ENCODE measurements around the gene FDX1. TPM values are rescaled to one million over a fixed set of nuclear protein-coding genes. Genes with fewer than 3 reads are reported as not detected.

The FDX1 gene
- total RNA-seq, 2 experiments from 2014 or later, result 11.2 to 19.0 TPM

DNA sequence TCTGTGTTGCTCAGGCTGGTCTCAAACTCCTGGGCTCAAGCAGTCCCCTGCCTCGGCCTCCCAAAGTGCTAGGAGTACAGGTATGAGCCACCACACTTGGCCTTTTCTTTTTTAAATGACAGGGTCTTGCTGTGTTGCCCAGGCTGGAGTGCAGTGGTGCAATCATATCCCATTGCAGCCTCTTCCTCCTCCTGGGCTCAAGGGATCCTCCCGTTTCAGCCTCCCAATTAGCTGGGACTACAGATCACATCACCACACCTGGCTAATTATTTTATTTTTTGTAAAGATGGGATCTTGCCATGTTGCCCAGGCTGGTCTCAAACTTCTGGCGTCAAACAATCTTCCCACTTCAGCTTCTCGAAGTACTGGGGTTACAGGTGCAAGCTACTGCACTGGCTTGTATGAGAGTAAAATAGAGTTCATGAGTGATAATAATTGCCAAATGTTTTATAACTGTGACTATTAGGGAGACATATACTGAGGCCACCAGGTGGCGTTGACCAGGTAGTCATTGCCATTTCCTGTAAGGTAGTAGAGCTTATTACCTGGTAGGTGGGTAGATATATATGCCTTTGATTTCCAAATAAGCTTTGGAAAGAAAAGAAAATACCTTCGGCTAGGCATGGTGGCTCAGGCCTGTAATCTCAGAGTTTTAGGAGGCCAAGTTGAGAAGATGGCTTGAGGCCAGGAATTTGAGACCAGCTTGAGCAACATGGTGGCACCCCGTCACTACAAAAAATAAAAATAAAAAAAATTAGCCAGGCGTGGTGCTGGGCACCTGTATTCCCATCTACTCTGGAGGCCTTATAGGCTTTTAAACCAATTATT is 5.4 kb downstream of the FDX1 start:
- H3K4me1 Mint-ChIP-seq, result peaks cover 56% of the 10 kb centered on the region
- H3K9me3 Mint-ChIP-seq (ENCODE audit: low read depth), result no peaks in the 10 kb centered on the region
- no peak for ATAC-seq

GRCh38 chr11:110435780-110436717 is 6.3 kb downstream of the FDX1 start:
- peaks cover 58% of the 10 kb centered on the region for H3K4me1 Mint-ChIP-seq

More for the DNA sequence above, 5.4 kb downstream of the FDX1 start:
- H3K27ac Mint-ChIP-seq, result no peak overlapping the region
- H3K4me3 Mint-ChIP-seq, result no peak overlapping the region
- CTCF ChIA-PET, result interaction anchor here (0.8 to 9.4 kb wide), 19 partner anchors 8 to 795 kb away, joined by 3 to 80 read pairs (median 5); no protein-coding TSS in a partner anchor
- DNase-seq, result peak; percentile 49
- peaks cover 39% of the 10 kb centered on the region for H3K36me3 Mint-ChIP-seq
- H3K27me3 Mint-ChIP-seq, result no peaks in the 10 kb centered on the region

GRCh38 chr11:110438017-110438416 is 8.3 kb downstream of the FDX1 start:
- DNase-seq, result no peak
- Mint-ChIP-seq H3K4me3 (no peak overlapping the region), H3K9me3 (ENCODE audit: low read depth) (peaks cover 5% of the 10 kb centered on the region), H3K27me3 (no peaks in the 10 kb centered on the region), H3K4me1 (peaks cover 55% of the 10 kb centered on the region), H3K27ac (peak overlapping the region; percentile 20), H3K36me3 (peaks cover 65% of the 10 kb centered on the region)
- no peak for ATAC-seq
- CTCF ChIA-PET, result no interaction called here

More at GRCh38 chr11:110435780-110436717, 6.3 kb downstream of the FDX1 start:
- peaks cover 2% of the 10 kb centered on the region for H3K9me3 Mint-ChIP-seq (ENCODE audit: low read depth)
- H3K27ac Mint-ChIP-seq, result peak overlapping the region; percentile 34
- peaks cover 46% of the 10 kb centered on the region for H3K36me3 Mint-ChIP-seq
- ATAC-seq (peak; percentile 25), DNase-seq (no peak)
- CTCF ChIA-PET, result interaction anchor here (0.8 to 9.4 kb wide), 13 partner anchors 8 to 794 kb away, joined by 3 to 80 read pairs (median 5); no protein-coding TSS in a partner anchor
- no peak overlapping the region for H3K4me3 Mint-ChIP-seq
- no peaks in the 10 kb centered on the region for H3K27me3 Mint-ChIP-seq

DNA sequence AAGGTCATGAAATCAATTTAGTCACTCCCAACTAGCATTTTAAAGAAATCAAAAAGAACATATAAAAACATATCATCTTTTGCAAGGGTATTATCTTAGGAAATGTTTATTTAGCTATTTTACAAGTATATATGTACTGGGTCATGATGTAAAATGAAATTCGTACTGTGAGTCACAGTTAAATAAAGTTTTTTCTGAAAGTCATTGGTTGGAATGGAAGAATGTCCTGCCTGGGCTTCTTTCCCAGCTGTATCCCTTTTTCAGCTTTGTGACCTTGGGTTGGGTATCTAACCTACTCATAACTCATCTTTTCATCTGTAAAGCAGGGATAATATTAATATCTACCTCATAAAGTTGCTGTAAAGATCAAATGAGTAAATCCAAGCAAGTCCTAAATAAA is 15.7 kb downstream of the FDX1 start:
- H3K4me1 Mint-ChIP-seq, result peaks cover 29% of the 10 kb centered on the region
- ATAC-seq, result no peak
- peaks cover 46% of the 10 kb centered on the region for H3K36me3 Mint-ChIP-seq
- CTCF ChIA-PET, result interaction anchor here (1.1 to 3.8 kb wide), 6 partner anchors 9 to 785 kb away, joined by 3 to 24 read pairs (median 6); partner anchors contain the start of gene FDX1
- H3K4me3 Mint-ChIP-seq, result no peak overlapping the region
- H3K27ac Mint-ChIP-seq, result no peak overlapping the region
- DNase-seq, result no peak
- H3K9me3 Mint-ChIP-seq (ENCODE audit: low read depth), result peaks cover 5% of the 10 kb centered on the region
- no peaks in the 10 kb centered on the region for H3K27me3 Mint-ChIP-seq

GRCh38 chr11:110446061-110446460 is 16.3 kb downstream of the FDX1 start:
- Mint-ChIP-seq H3K4me3 (no peak overlapping the region), H3K27me3 (no peaks in the 10 kb centered on the region), H3K4me1 (peaks cover 27% of the 10 kb centered on the region), H3K9me3 (ENCODE audit: low read depth) (peaks cover 3% of the 10 kb centered on the region), H3K27ac (no peak overlapping the region), H3K36me3 (peaks cover 40% of the 10 kb centered on the region)
- no peak for ATAC-seq
- CTCF ChIA-PET, result interaction anchor here (1.1 to 3.8 kb wide), 6 partner anchors 9 to 784 kb away, joined by 3 to 24 read pairs (median 6); partner anchors contain the start of gene FDX1
- DNase-seq, result no peak

DNA sequence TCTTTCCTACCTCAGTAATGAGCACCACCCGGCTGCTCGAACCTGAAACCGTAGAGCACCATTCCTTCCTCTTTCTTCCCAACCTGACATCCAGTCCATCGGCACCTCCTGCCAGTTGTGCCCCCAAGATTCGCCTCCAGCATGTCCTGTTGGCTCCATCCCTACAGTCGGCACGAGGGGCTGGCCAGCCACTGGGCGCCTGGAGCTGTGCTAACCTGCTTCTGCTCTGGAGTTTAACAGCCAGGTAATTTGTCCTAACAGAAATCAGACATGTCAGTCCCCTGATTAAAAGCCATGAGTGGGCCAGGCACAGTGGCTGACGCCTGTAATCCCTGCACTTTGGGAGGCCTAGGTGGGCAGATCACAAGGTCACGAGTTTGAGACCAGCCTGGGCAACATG is 16.8 kb downstream of the FDX1 start:
- CTCF ChIA-PET, result interaction anchor here (0.5 to 3.8 kb wide), 8 partner anchors 8 to 784 kb away, joined by 3 to 24 read pairs (median 5); partner anchors contain the start of gene FDX1
- Mint-ChIP-seq H3K9me3 (ENCODE audit: low read depth) (no peaks in the 10 kb centered on the region), H3K4me3 (no peak overlapping the region), H3K4me1 (peaks cover 27% of the 10 kb centered on the region), H3K27ac (peak overlapping the region; percentile 35), H3K27me3 (no peaks in the 10 kb centered on the region), H3K36me3 (peaks cover 39% of the 10 kb centered on the region)
- DNase-seq (no peak), ATAC-seq (no peak)

GRCh38 chr11:110447343-110447742 is 17.6 kb downstream of the FDX1 start:
- Mint-ChIP-seq H3K27ac (no peak overlapping the region), H3K4me3 (no peak overlapping the region), H3K4me1 (peaks cover 31% of the 10 kb centered on the region), H3K9me3 (ENCODE audit: low read depth) (peaks cover 2% of the 10 kb centered on the region), H3K27me3 (no peaks in the 10 kb centered on the region), H3K36me3 (peaks cover 40% of the 10 kb centered on the region)
- CTCF ChIA-PET, result interaction anchor here (0.6 to 3.8 kb wide), 3 partner anchors 13 to 781 kb away, joined by 3 to 24 read pairs (median 6); no protein-coding TSS in a partner anchor
- DNase-seq (no peak), ATAC-seq (no peak)

GRCh38 chr11:110447897-110448745 is 18.4 kb downstream of the FDX1 start:
- Mint-ChIP-seq H3K9me3 (ENCODE audit: low read depth) (peaks cover 2% of the 10 kb centered on the region), H3K27ac (no peak overlapping the region), H3K27me3 (no peaks in the 10 kb centered on the region), H3K4me3 (no peak overlapping the region), H3K4me1 (peaks cover 32% of the 10 kb centered on the region), H3K36me3 (peaks cover 40% of the 10 kb centered on the region)
- no peak for DNase-seq
- CTCF ChIA-PET, result interaction anchor here (2.4 to 3.8 kb wide), 2 partner anchors 14 to 74 kb away, joined by 6 to 24 read pairs; no protein-coding TSS in a partner anchor
- ATAC-seq, result no peak

- Mint-ChIP-seq H3K36me3 (peaks cover 35% of the 10 kb centered on the region), H3K4me1 (peaks cover 42% of the 10 kb centered on the region), H3K4me3 (no peak overlapping the region), H3K9me3 (ENCODE audit: low read depth) (peaks cover 2% of the 10 kb centered on the region), H3K27me3 (no peaks in the 10 kb centered on the region), H3K27ac (no peak overlapping the region)
- CTCF ChIA-PET, result interaction anchor here (1.1 to 2.2 kb wide), 2 partner anchors 15 to 780 kb away, joined by 4 to 7 read pairs; no protein-coding TSS in a partner anchor
- no peak for DNase-seq
- no peak for ATAC-seq
Observed at GRCh38 chr11:110450246-110450645, 20.5 kb downstream of the FDX1 start.

- peak overlapping the region; percentile 84 for H3K27ac Mint-ChIP-seq
- peaks cover 34% of the 10 kb centered on the region for H3K36me3 Mint-ChIP-seq
- ATAC-seq (peak; percentile 14), DNase-seq (no peak)
- CTCF ChIA-PET, result interaction anchor here (1.5 to 2.6 kb wide), 4 partner anchors 13 to 22 kb away, joined by 3 to 12 read pairs (median 7); partner anchors contain the start of gene FDX1
- peaks cover 2% of the 10 kb centered on the region for H3K9me3 Mint-ChIP-seq (ENCODE audit: low read depth)
- peaks cover 57% of the 10 kb centered on the region for H3K4me1 Mint-ChIP-seq
- H3K4me3 Mint-ChIP-seq, result no peak overlapping the region
- H3K27me3 Mint-ChIP-seq, result no peaks in the 10 kb centered on the region
Observed at GRCh38 chr11:110452720-110453119, 23.0 kb downstream of the FDX1 start.

- Mint-ChIP-seq H3K4me1 (peaks cover 58% of the 10 kb centered on the region), H3K4me3 (peak overlapping the region; percentile 43), H3K27ac (peak overlapping the region; percentile 85), H3K36me3 (peaks cover 41% of the 10 kb centered on the region), H3K9me3 (ENCODE audit: low read depth) (peaks cover 2% of the 10 kb centered on the region), H3K27me3 (no peaks in the 10 kb centered on the region)
- CTCF ChIA-PET, result interaction anchor here (1.0 to 2.6 kb wide), 7 partner anchors 8 to 777 kb away, joined by 3 to 12 read pairs (median 3); partner anchors contain the start of gene FDX1
- DNase-seq, result no peak
- peak; percentile 67 for ATAC-seq
Observed at GRCh38 chr11:110453684-110454354, 24.1 kb downstream of the FDX1 start.
